Activated CD4-positive, alpha-beta T cell treated with anti-CD3 and anti-CD28 coated beads, Interleukin-2, amount 50 U/mL, for 48 hours (primary cell): ENCODE measurements around the gene SLC34A2.

Experiments
- DNase-seq, 2 experiments: peaks; one replicate each; pipeline ENCODE4 v3.0.0-alpha.2; 2020

SLC34A2 gene

DNA sequence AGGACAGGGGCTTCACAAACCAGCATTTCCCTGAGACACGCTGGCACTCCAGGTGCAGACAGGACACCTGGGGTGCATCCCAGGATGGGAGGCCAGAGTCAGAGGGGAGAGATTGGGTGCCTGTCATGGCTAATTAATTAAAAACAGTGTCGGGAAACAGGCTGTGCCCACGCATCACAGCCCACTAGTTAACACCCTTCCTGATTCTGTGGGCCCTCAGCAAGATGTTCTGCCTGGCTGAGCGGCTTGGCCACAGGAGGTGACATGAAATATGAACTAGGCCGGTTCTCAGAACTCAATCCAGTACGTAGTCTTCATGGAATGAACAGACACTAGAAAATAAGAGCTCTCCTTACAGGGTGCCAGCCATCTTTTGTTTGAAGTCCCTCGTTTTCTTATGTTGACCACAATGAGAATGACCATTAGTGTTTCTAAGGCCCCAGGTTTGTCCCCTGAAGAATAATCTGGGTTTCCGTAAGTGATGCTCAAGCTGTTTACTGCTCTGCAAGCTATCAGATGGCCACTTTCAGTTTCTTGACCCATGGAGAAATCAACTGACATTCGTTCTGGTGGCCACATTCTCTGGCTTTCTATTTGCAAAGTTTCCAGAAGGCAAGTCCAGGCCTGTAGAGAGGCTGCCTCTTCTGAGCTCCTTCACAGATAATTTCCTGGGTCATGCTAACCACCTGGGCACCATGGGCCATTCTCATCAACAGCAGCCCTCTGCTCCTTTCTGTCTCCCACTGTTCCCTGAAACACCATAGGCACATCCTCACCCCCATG is 72.3 kb downstream of the SLC34A2 start:
- DNase-seq = no peak
